ENCODE measurements around the gene PPFIA2. TPM values are rescaled to one million over a fixed set of nuclear protein-coding genes. Genes with fewer than 3 reads are reported as not detected.

Gene PPFIA2
- total RNA-seq, 4 donors from 2014 or later: 0.13 to 2.9 (median 0.76) TPM

DNA sequence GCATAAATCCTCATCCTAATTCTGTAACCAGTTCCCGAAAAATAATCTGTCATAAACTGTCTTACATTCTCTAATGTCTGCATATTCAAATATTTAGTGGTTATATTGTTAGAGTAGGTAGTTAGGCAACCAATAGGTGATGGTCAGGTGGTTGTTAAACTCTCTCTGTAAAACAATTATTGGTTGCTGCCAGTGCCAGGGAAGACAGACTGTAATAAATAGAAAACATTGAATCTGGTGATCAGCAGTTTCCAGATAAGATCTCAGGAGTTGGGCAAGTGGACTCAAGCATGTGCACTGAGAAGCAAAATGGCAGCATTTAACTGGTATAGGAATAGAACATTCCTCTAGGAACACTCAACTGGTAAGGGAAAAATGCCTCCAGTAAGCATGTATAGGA, 355.8 kb downstream of the PPFIA2 start:
- DNase-seq (ENCODE audit: extremely low spot score): no peak
- WGBS: 93% methylated on average over 1 of the region's 1 CpG
- Histone ChIP-seq H3K4me1 (no peaks in the 10 kb centered on the region), H3K27ac (replicated peaks in 1 of 4) (no peak overlapping the region), H3K4me3 (no peak overlapping the region), H3K9me3 (no peaks in the 10 kb centered on the region), H3K36me3 (no peaks in the 10 kb centered on the region), H3K27me3 (no peaks in the 10 kb centered on the region)
- intact Hi-C loops (cut with DNase I): no loop called here
- TF ChIP-seq POLR2AphosphoS5 (IDR thresholded peaks at IDR 0.05) (no peak), POLR2A (IDR thresholded peaks at IDR 0.05; ENCODE audit: low read depth) (no peak), EP300 (IDR thresholded peaks at IDR 0.05) (no peak)
- TF ChIP-seq, protein P1, sequence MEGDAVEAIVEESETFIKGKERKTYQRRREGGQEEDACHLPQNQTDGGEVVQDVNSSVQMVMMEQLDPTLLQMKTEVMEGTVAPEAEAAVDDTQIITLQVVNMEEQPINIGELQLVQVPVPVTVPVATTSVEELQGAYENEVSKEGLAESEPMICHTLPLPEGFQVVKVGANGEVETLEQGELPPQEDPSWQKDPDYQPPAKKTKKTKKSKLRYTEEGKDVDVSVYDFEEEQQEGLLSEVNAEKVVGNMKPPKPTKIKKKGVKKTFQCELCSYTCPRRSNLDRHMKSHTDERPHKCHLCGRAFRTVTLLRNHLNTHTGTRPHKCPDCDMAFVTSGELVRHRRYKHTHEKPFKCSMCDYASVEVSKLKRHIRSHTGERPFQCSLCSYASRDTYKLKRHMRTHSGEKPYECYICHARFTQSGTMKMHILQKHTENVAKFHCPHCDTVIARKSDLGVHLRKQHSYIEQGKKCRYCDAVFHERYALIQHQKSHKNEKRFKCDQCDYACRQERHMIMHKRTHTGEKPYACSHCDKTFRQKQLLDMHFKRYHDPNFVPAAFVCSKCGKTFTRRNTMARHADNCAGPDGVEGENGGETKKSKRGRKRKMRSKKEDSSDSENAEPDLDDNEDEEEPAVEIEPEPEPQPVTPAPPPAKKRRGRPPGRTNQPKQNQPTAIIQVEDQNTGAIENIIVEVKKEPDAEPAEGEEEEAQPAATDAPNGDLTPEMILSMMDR (IDR thresholded peaks at IDR 0.05): no peak

DNA sequence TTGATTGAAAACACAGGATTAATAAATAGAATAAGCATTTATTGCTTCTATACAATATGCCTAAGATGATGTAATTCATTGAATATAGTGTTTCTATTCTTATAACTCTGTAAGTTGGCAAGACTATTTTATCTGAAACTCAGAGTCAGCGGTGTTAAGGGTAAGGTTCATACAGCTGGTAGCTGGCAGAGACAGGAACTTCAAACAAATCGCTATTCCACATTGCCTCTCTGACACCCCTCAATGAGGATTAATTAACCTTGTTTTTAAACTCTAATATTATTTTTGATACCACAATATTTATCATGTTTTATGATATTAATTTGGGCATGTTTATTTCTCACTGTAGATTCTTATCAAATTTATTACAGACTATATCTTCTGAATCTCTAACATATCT, 357.9 kb downstream of the PPFIA2 start:
- H3K9me3 ChIP-seq: no peaks in the 10 kb centered on the region
- 81% methylated on average over 2 of the region's 2 CpGs for WGBS
- DNase-seq (ENCODE audit: extremely low spot score): no peak
- no peaks in the 10 kb centered on the region for H3K4me1 ChIP-seq
- intact Hi-C loops (cut with DNase I): no loop called here
- no peaks in the 10 kb centered on the region for H3K36me3 ChIP-seq
- H3K4me3 ChIP-seq: no peak overlapping the region
- no peaks in the 10 kb centered on the region for H3K27me3 ChIP-seq
- no peak for TF ChIP-seq EP300 (IDR thresholded peaks at IDR 0.05)
- no peak for TF ChIP-seq POLR2A (IDR thresholded peaks at IDR 0.05; ENCODE audit: low read depth)
- TF ChIP-seq POLR2AphosphoS5 (IDR thresholded peaks at IDR 0.05): no peak
- H3K27ac ChIP-seq (replicated peaks in 1 of 4): no peak overlapping the region

DNA sequence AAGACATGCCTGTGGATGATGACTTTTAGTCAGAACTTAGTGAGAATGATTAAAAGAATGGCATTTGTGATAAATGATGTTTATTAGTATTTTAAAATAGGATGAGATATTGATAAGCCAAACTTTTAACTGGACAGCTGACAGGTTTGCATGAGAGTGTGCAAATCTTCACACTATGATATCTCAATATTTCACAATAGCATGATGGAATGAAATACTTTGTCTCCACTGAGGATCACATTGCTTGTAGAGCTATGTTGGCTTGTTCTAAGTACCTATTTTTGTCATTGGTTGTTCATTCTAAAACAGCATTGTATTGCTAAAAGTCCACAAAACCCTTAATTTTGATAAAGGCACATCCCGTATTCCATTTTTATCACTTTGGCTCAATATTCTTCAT, 359.1 kb downstream of the PPFIA2 start:
- DNase-seq (ENCODE audit: extremely low spot score): no peak
- Histone ChIP-seq H3K4me1 (no peaks in the 10 kb centered on the region), H3K9me3 (no peaks in the 10 kb centered on the region), H3K27me3 (no peaks in the 10 kb centered on the region), H3K36me3 (no peaks in the 10 kb centered on the region), H3K4me3 (no peak overlapping the region), H3K27ac (replicated peaks in 1 of 4) (no peak overlapping the region)
- WGBS: 92% methylated on average over 1 of the region's 1 CpG
- no peak for TF ChIP-seq POLR2A (IDR thresholded peaks at IDR 0.05; ENCODE audit: low read depth)
- intact Hi-C loops (cut with DNase I): no loop called here

DNA sequence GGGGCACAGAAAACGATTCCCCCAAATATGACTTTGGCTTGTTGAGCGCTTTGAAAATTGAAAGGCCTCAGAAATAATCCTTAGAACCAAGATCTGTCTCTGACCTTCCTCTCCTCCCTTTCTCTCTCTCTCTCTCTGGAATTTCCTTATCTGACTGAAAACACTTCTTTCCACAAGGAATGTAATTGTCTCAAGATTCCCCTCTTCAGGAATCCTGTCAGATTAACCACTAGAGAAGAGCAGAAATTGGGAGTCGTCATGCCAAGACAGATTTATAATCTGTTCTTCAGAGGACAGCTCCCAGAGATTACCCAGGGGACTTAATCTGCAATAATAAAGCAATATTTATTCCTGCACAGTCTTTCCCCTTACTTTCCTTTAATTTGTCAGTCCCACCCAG, 363.7 kb downstream of the PPFIA2 start:
- TF ChIP-seq POLR2A (IDR thresholded peaks at IDR 0.05; ENCODE audit: low read depth): no peak
- 68% methylated on average over 3 of the region's 3 CpGs for WGBS

DNA sequence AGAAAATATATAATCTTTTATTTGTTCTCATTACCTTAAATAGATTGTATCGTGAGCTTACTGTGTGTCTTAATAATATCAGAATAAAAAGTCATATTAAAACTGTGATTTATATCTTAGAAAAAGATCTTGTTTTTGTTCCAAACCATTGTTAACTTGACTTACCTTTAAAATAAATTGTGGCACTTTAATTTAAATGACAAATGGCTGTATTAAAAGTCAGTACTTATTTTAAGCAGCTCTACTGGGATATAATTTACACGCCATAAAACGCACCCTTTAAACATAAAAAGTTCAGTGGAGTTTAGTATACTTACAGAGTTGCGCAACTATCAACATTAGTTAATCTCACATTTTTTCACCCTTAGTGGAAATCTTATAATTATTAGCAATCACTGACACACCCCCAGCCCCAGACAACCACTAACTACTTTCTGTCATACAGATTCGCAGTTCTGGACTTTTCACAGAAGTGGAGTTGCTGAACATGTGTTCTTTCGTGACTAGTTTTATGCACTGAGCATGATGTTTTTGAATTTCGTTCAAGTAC, 369.5 kb downstream of the PPFIA2 start:
- no peak for TF ChIP-seq POLR2A (IDR thresholded peaks at IDR 0.05; ENCODE audit: low read depth)
- WGBS: 87% methylated on average over 7 of the region's 7 CpGs
- H3K27ac ChIP-seq (replicated peaks in 1 of 4): no peak overlapping the region
- H3K27me3 ChIP-seq: no peaks in the 10 kb centered on the region
- no peaks in the 10 kb centered on the region for H3K9me3 ChIP-seq
- no peak overlapping the region for H3K4me3 ChIP-seq
- no peak for DNase-seq (ENCODE audit: extremely low spot score)
- no peaks in the 10 kb centered on the region for H3K36me3 ChIP-seq
- H3K4me1 ChIP-seq: no peaks in the 10 kb centered on the region
- intact Hi-C loops (cut with DNase I): no loop called here

More for the DNA sequence above, 363.7 kb downstream of the PPFIA2 start:
- H3K36me3 ChIP-seq: no peaks in the 10 kb centered on the region
- intact Hi-C loops (cut with DNase I): no loop called here
- no peak for DNase-seq (ENCODE audit: extremely low spot score)
- H3K4me1 ChIP-seq: no peaks in the 10 kb centered on the region
- no peak overlapping the region for H3K4me3 ChIP-seq
- no peak overlapping the region for H3K27ac ChIP-seq (replicated peaks in 1 of 4)
- no peaks in the 10 kb centered on the region for H3K9me3 ChIP-seq
- H3K27me3 ChIP-seq: no peaks in the 10 kb centered on the region

DNA sequence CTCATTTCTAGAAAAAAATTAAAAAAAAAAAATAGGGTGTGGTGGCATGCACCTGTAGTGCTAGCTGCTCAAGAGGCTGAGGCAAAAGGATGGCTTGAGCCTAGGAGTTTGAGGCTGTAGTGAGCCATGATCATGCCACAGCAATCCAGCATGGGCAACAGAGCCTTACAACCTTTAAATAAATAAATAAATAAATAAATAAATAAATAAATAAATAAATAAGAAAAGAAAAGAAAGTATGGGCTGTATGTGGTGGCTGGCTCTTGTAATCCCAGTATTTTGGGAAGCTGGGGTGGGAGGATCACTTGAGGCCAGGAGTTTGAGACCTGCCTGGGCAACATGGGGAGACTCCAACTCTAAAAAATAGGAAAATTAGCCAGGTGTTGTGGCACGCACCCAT, 373.0 kb downstream of the PPFIA2 start:
- intact Hi-C loops (cut with DNase I): no loop called here
- TF ChIP-seq, protein P1 (IDR thresholded peaks at IDR 0.05): no peak
- TF ChIP-seq POLR2AphosphoS5 (IDR thresholded peaks at IDR 0.05): no peak
- TF ChIP-seq POLR2A (IDR thresholded peaks at IDR 0.05; ENCODE audit: low read depth): no peak
- TF ChIP-seq EP300 (IDR thresholded peaks at IDR 0.05): no peak
- Histone ChIP-seq H3K27me3 (no peaks in the 10 kb centered on the region), H3K9me3 (no peaks in the 10 kb centered on the region), H3K27ac (replicated peaks in 1 of 4) (no peak overlapping the region), H3K4me3 (no peak overlapping the region), H3K36me3 (no peaks in the 10 kb centered on the region), H3K4me1 (no peaks in the 10 kb centered on the region)
- 100% methylated on average over 1 of the region's 1 CpG for WGBS
- DNase-seq (ENCODE audit: extremely low spot score): no peak

DNA sequence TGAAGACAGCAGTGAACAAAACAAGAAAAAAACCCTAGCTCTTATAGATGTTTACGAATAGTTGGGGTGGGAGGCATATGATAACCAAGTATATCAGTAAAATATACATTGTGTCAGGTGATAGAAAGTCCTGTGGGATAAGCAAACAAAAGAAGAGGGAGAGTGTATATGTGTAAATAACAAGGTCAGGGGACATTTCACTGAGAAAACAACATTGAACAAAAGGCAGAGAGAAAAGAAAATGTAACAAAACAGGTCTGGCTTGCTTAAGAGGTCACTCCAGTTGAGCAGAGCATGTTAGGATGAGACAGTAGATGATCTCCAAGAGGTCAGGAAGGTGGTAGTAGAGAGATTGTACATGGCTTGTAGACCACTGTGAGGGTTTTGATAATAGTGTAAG, 377.2 kb downstream of the PPFIA2 start:
- no peak overlapping the region for H3K27ac ChIP-seq (replicated peaks in 1 of 4)
- H3K4me1 ChIP-seq: no peaks in the 10 kb centered on the region
- no peaks in the 10 kb centered on the region for H3K36me3 ChIP-seq
- intact Hi-C loops (cut with DNase I): no loop called here
- H3K27me3 ChIP-seq: no peaks in the 10 kb centered on the region
- WGBS: 80% methylated on average over 1 of the region's 1 CpG
- TF ChIP-seq EP300 (IDR thresholded peaks at IDR 0.05) (no peak), POLR2A (IDR thresholded peaks at IDR 0.05; ENCODE audit: low read depth) (no peak), POLR2AphosphoS5 (IDR thresholded peaks at IDR 0.05) (no peak)
- TF ChIP-seq, protein P1 (IDR thresholded peaks at IDR 0.05): no peak
- no peak overlapping the region for H3K4me3 ChIP-seq
- no peaks in the 10 kb centered on the region for H3K9me3 ChIP-seq
- no peak for DNase-seq (ENCODE audit: extremely low spot score)

Measured in esophagus muscularis mucosa (tissue), 4 donors.